K562 (cell line): ENCODE data around the gene PPP1R2B. TPM values are rescaled to one million over a fixed set of nuclear protein-coding genes. Genes with fewer than 3 reads are reported as not detected.

Experiments
- ATAC-seq: fragments of 200-7000 bp; cut with Tn5 transposase; 3 replicates; pipeline ENCODE4 v1.9.1; 2020; ENCODE audit warnings: moderate library complexity
- BruUV-seq: library from RNA; stranded (reverse); fragments of 400-500 nt; replicated peaks from 2 replicates; lab custom pipeline; 2021; lab: Mats Ljungman, UMichigan
- CTCF ChIA-PET: fragments of 300-600 bp; formaldehyde crosslinking; extraction: SDS; loops from one replicate; lab custom pipeline; 2021; ENCODE audit warnings: low intra/inter-chr PET ratio; lab: Yijun Ruan, JAX
- POLR2A ChIA-PET: fragments of 300-600, 350-650 bp; sonication (Branson Sonifier 250); formaldehyde crosslinking; extraction: SDS; loops from one replicate; lab custom pipeline; 2021; ENCODE audit warnings: antibody characterized with exemption, inconsistent platforms; lab: Yijun Ruan, JAX
- DNase-seq, 4 experiments: peaks; one replicate each; pipeline versions ENCODE4 v3.0.0 to v3.0.0-alpha.2; 2011 to 2018; ENCODE audit warnings: low spot score in 3 of 4, mixed read lengths in 3 of 4; ENCODE audit errors: extremely low read depth in 1 of 4
- FAIRE-seq: peaks from 2 replicates; lab custom pipeline; 2011; peaks lifted over from hg19 to GRCh38; lab: Jason Lieb, UNC
- H2AFZ ChIP-seq: 2 replicates; pipeline ENCODE4 v1.6.0; 2011; ENCODE audit warnings: low read depth, low read length, control low read depth, inconsistent platforms
- H3K27ac ChIP-seq: fragments of 200-600 bp; 3 replicates; pipeline ENCODE4 v1.8.0; 2011; ENCODE audit warnings: low read depth, mild to moderate bottlenecking, control low read depth, inconsistent platforms, low read length, moderate library complexity, mixed read lengths; ENCODE audit errors: extremely low read depth
- H3K27me3 ChIP-seq, 2 experiments: fragments of 300-600 bp in 1 of 2; 2 replicates in 1 of 2; 3 replicates in 1 of 2; pipeline versions ENCODE4 v1.6.0 to v1.8.0; 2011; ENCODE audit warnings: inconsistent platforms in 2 of 2, low read length in 2 of 2, mild to moderate bottlenecking in 1 of 2, mixed read lengths in 1 of 2, moderate library complexity in 1 of 2; ENCODE audit not compliant: control insufficient read depth in 2 of 2, insufficient read depth in 2 of 2
- H3K36me3 ChIP-seq: fragments of 300-600 bp; 3 replicates; pipeline ENCODE4 v1.8.0; 2011; ENCODE audit warnings: mild to moderate bottlenecking, low read length, inconsistent platforms; ENCODE audit not compliant: control insufficient read depth, insufficient read depth
- H3K4me1 ChIP-seq, 2 experiments: fragments of 200-600 bp in 1 of 2; replicated peaks in 1 of 2; 2 replicates in 1 of 2; 3 replicates in 1 of 2; pipeline versions ENCODE4 v1.5.1 to v1.8.0; 2011; ENCODE audit warnings: inconsistent platforms in 2 of 2, low read length in 2 of 2, mild to moderate bottlenecking in 1 of 2, mixed read lengths in 1 of 2, moderate library complexity in 1 of 2; ENCODE audit not compliant: control insufficient read depth in 2 of 2, insufficient read depth in 2 of 2
- H3K4me2 ChIP-seq: 2 replicates; pipeline ENCODE4 v1.6.1; 2011; ENCODE audit warnings: low read length, control low read depth, inconsistent platforms, mixed read lengths; ENCODE audit not compliant: insufficient read depth
- H3K4me3 ChIP-seq: fragments of 200-600 bp; sonication (generic), shearing (Covaris generic); 2 replicates; pipeline ENCODE4 v1.5.1; 2016; ENCODE audit warnings: control low read depth, inconsistent platforms
- H3K79me2 ChIP-seq: fragments of 200-600 bp; 3 replicates; pipeline ENCODE4 v1.8.0; 2011; ENCODE audit warnings: low read length, inconsistent platforms; ENCODE audit not compliant: control insufficient read depth, insufficient read depth
- H3K9ac ChIP-seq, 2 experiments: 2 replicates each; pipeline versions ENCODE4 v1.6.0 to v1.6.1; 2011; ENCODE audit warnings: low read depth in 2 of 2, low read length in 2 of 2, control low read depth in 1 of 2, inconsistent platforms in 1 of 2, mild to moderate bottlenecking in 1 of 2, mixed read lengths in 1 of 2; ENCODE audit not compliant: insufficient read depth in 1 of 2
- H3K9me1 ChIP-seq: one replicate; pipeline ENCODE4 v1.6.0; 2011; ENCODE audit warnings: inconsistent platforms, mild to moderate bottlenecking, low read length, moderate library complexity; ENCODE audit not compliant: control insufficient read depth, insufficient read depth
- H3K9me3 ChIP-seq: replicated peaks from 2 replicates; pipeline ENCODE4 v1.5.1; 2011; ENCODE audit warnings: low read depth, low read length, inconsistent platforms; ENCODE audit not compliant: control insufficient read depth, insufficient read depth
- H4K20me1 ChIP-seq: replicated peaks from 2 replicates; pipeline ENCODE4 v1.6.1; 2011; ENCODE audit warnings: low read length, inconsistent platforms, mixed read lengths; ENCODE audit not compliant: control insufficient read depth, insufficient read depth
- AFF1 ChIP-seq, 2 experiments: fragments of 450-650 bp; IDR thresholded peaks; 2 replicates each; pipeline ENCODE4 v1.6.1; 2018; ENCODE audit warnings: mild to moderate bottlenecking in 2 of 2, low read depth in 1 of 2; ENCODE audit not compliant: partially characterized antibody in 2 of 2
- COPS2 ChIP-seq: fragments of 450-650 bp; conservative IDR thresholded peaks from 2 replicates; pipeline ENCODE4 v1.6.1; 2016; ENCODE audit warnings: mild to moderate bottlenecking, moderate library complexity
- GATA2 ChIP-seq: sonication (generic); formaldehyde crosslinking; IDR thresholded peaks from 2 replicates; pipeline ENCODE4 v1.4.0; 2020; ENCODE audit warnings: mild to moderate bottlenecking, missing genetic modification reagents
- MEIS2 ChIP-seq: fragments of 450-650 bp; IDR thresholded peaks from 2 replicates; pipeline ENCODE4 v1.6.1; 2014; ENCODE audit warnings: mild to moderate bottlenecking; ENCODE audit not compliant: partially characterized antibody
- MYC ChIP-seq, 2 experiments: fragments of 250-450 bp in 1 of 2; sonication (Bioruptor Pico) in 1 of 2; IDR thresholded peaks; 2 replicates each; pipeline versions ENCODE4 v1.5.1 to v1.6.1; 2012 to 2021; ENCODE audit warnings: low read depth in 2 of 2, borderline replicate concordance in 1 of 2, improper control_type of control experiment in 1 of 2, low read length in 1 of 2, mild to moderate bottlenecking in 1 of 2, moderate library complexity in 1 of 2
- NR0B1 ChIP-seq: fragments of 450-650 bp; IDR thresholded peaks from one replicate; pipeline ENCODE4 v1.6.1; 2018; ENCODE audit warnings: mild to moderate bottlenecking, moderate library complexity; ENCODE audit not compliant: partially characterized antibody
- PHF21A ChIP-seq: fragments of 450-650 bp; IDR thresholded peaks from 2 replicates; pipeline ENCODE4 v1.6.1; 2017; ENCODE audit warnings: low read depth, borderline replicate concordance
- TAL1 ChIP-seq: fragments of 450-650 bp; IDR thresholded peaks from 2 replicates; pipeline ENCODE4 v1.6.1; 2016; ENCODE audit warnings: mild to moderate bottlenecking
- TCF3 ChIP-seq: sonication (generic); formaldehyde crosslinking; IDR thresholded peaks from 2 replicates; pipeline ENCODE4 v1.4.0; 2020; ENCODE audit warnings: mild to moderate bottlenecking, missing genetic modification reagents
- TOE1 ChIP-seq, 2 experiments: fragments of 450-650 bp in 1 of 2; sonication (generic) in 1 of 2; formaldehyde crosslinking in 1 of 2; IDR thresholded peaks; 2 replicates each; pipeline versions ENCODE4 v1.7.1 to v1.8.0; 2016 to 2022; ENCODE audit warnings: borderline replicate concordance in 2 of 2, mild to moderate bottlenecking in 2 of 2, antibody characterized with exemption in 1 of 2, inconsistent platforms in 1 of 2, low read depth in 1 of 2, missing genetic modification reagents in 1 of 2, moderate library complexity in 1 of 2
- ZMIZ1 ChIP-seq, 2 experiments: fragments of 150-350 bp in 1 of 2; IDR thresholded peaks; 2 replicates each; pipeline ENCODE4 v1.6.1; 2012 to 2016; ENCODE audit warnings: low read depth in 2 of 2, low read length in 2 of 2, mild to moderate bottlenecking in 1 of 2, moderate library complexity in 1 of 2
- WGBS: fragments of 100-300 bp; shearing (Covaris generic); methylation state at CpG from one replicate; pipeline ENCODE4 v1.1.6; 2016; ENCODE audit warnings: low coverage, mixed read lengths; ENCODE audit not compliant: insufficient coverage; ENCODE audit errors: missing lambda C conversion rate; 5-methylcytosine and 5-hydroxymethylcytosine counted together
- in situ Hi-C: fragments of 300-500 bp; cut with MboI; formaldehyde crosslinking; loops from 4 replicates; pipeline ENCODE4 v1.15.0; 2018; ENCODE audit warnings: inconsistent platforms, mixed read lengths
- intact Hi-C: fragments of 100-400 bp; cut with micrococcal nuclease; formaldehyde crosslinking; loops from 2 replicates; pipeline ENCODE4 v1.14.2; 2022
- polyA plus RNA-seq, 8 experiments: library from polyadenylated mRNA; depleted of rRNA in 4 of 8; stranded (reverse) in 5 of 8; unstranded in 3 of 8; fragments of >200 nt; fragmentation: Nextera tagmentation in 2 of 8; fragmentation: Illumina TruSeq in 1 of 8; extraction: Ambion mirVana in 2 of 8; extraction: Trizol in 1 of 8; gene quantifications; 2 replicates each; pipeline versions ENCODE4 v1.2.1 to v1.2.3, GENCODE V29; 2011 to 2014; ENCODE audit warnings: inconsistent platforms in 1 of 8, missing spikeins in 1 of 8
- total RNA-seq, 7 experiments: library from RNA; depleted of rRNA in 6 of 7; stranded (reverse); fragments of >200 nt in 6 of 7; fragmentation: Illumina TruSeq in 2 of 7; extraction: Trizol in 2 of 7; gene quantifications; 2 replicates each; pipeline versions ENCODE4 v1.2.1 to v1.2.3, GENCODE V29; 2011 to 2021; ENCODE audit warnings: low replicate concordance in 1 of 7

Gene PPP1R2B
- total and polyA plus RNA-seq, 9 of the 15 experiments (the other 6 are each of a cell fraction or from before 2014, with no cell fraction given), result 0.06 to 0.11 TPM; not detected in 7

- TF ChIP-seq NR0B1, result no peak
- no peak for TF ChIP-seq COPS2
- TF ChIP-seq GATA2 (CRISPR knock-in tag), result no peak
- TF ChIP-seq PHF21A, result no peak
- no peak for TF ChIP-seq ZMIZ1 (IDR thresholded peaks at IDR 0.05; ENCODE audit: low read depth in 2 of 2, low read length in 2 of 2)
Measured at GRCh38 chr5:156892223-156892622, 42.1 kb downstream of the PPP1R2B start (continued).

- BruUV-seq, result no TSS peak
- in situ Hi-C loops, result no loop called here
- Histone ChIP-seq H2AFZ (no peak overlapping the region), H3K4me1 (no peaks in the 10 kb centered on the region), H3K9me1 (no peaks in the 10 kb centered on the region), H3K36me3 (no peaks in the 10 kb centered on the region), H3K9me3 (no peaks in the 10 kb centered on the region), H3K79me2 (no peaks in the 10 kb centered on the region), H3K4me2 (no peak overlapping the region), H3K27me3 (no peaks in the 10 kb centered on the region), H3K9ac (no peak overlapping the region), H3K4me3 (no peak overlapping the region), H3K27ac (no peak overlapping the region), H4K20me1 (no peaks in the 10 kb centered on the region)
- ChIA-PET CTCF (no interaction called here), POLR2A (no interaction called here)
- ATAC-seq (no peak), DNase-seq (no peak), FAIRE-seq (no peak)
- intact Hi-C loops, result no loop called here
- 0% methylated on average over 4 of the region's 4 CpGs for WGBS
- TF ChIP-seq TAL1 (no peak), TCF3 (CRISPR knock-in tag) (no peak), TOE1 (IDR thresholded peaks at IDR 0.05; ENCODE audit: borderline replicate concordance) (no peak), TOE1 (CRISPR knock-in tag; IDR thresholded peaks at IDR 0.05; ENCODE audit: borderline replicate concordance, low read depth) (no peak), MEIS2 (no peak), AFF1 (IDR thresholded peaks at IDR 0.05; ENCODE audit: low read depth in 1 of 2, partially characterized antibody in 2 of 2) (no peak), MYC (IDR thresholded peaks at IDR 0.05; ENCODE audit: low read depth, low read length) (no peak), MYC (CRISPR knock-in tag; IDR thresholded peaks at IDR 0.05; ENCODE audit: borderline replicate concordance, low read depth) (no peak)
Measured at GRCh38 chr5:156892864-156893263, 42.8 kb downstream of the PPP1R2B start.
